ENCODE measurements around the gene ATL1. TPM values are rescaled to one million over a fixed set of nuclear protein-coding genes. Genes with fewer than 3 reads are reported as not detected.
A peak's percentile ranks its signal among the peaks of the same experiment; 100 is the strongest.

Gene ATL1
- total RNA-seq, 4 donors from 2014 or later = 13.5 to 34.7 (median 23.3) TPM

GRCh38 chr14:50524731-50525515 lies 35.0 kb upstream of the ATL1 start:
- WGBS, 2 donors = 82 to 83% methylated on average over 6 of the region's 6 CpGs
- Histone ChIP-seq H3K4me1 (peaks cover 0 to 95% (median 23%) of the 10 kb centered on the region in 4 donors), H3K4me3 (no peak overlapping the region)

DNA sequence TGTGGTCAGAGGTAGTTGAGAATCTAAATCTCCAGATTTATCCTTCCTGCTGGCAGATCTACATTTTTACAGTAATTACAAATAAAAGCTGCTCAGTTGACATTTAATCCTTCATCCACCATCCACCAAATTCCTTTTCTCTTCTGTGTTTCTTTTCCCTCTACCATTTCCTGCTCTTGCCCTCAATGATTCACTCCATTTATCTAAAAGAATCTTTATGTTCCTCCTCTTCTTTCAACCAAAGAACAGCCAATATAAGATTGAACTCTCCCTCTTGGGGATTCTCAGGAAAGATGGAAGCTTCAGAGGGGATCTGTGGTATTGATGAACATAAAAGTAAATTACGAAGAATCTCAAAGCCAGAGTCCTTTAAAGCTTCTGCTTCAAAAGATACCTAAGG lies 31.9 kb upstream of the ATL1 start:
- 88 to 93% methylated on average over 1 of the region's 1 CpG for WGBS, 2 donors
- H3K9me3 ChIP-seq = no peaks in the 10 kb centered on the region
- no peak for TF ChIP-seq POLR2A (IDR thresholded peaks at IDR 0.05)
- no peak for DNase-seq (ENCODE audit: low spot score in 2 of 2)
- H3K27ac ChIP-seq = peak overlapping the region in 2 of 4 donors; percentile 94 to 97
- no peaks in the 10 kb centered on the region for H3K36me3 ChIP-seq
- peaks cover 0 to 86% (median 22%) of the 10 kb centered on the region in 4 donors for H3K4me1 ChIP-seq
- no peak overlapping the region for H3K4me3 ChIP-seq
- no peaks in the 10 kb centered on the region for H3K27me3 ChIP-seq

More at GRCh38 chr14:50524731-50525515, 35.0 kb upstream of the ATL1 start:
- H3K27me3 ChIP-seq = no peaks in the 10 kb centered on the region
- H3K27ac ChIP-seq = peak overlapping the region in 2 of 4 donors; percentile 23 to 29
- DNase-seq (ENCODE audit: low spot score in 2 of 2) = no peak
- H3K36me3 ChIP-seq = no peaks in the 10 kb centered on the region
- no peaks in the 10 kb centered on the region for H3K9me3 ChIP-seq
- TF ChIP-seq POLR2A (IDR thresholded peaks at IDR 0.05) (no peak), CTCF (IDR thresholded peaks at IDR 0.05) (no peak), EP300 (IDR thresholded peaks at IDR 0.05) (no peak)

GRCh38 chr14:50529288-50530179 lies 30.4 kb upstream of the ATL1 start:
- H3K9me3 ChIP-seq = no peaks in the 10 kb centered on the region
- peak overlapping the region in 1 of 4 donors; percentile 88 for H3K4me3 ChIP-seq
- no peak for DNase-seq (ENCODE audit: low spot score in 2 of 2)
- peak overlapping the region in 2 of 4 donors; percentile 94 to 97 for H3K27ac ChIP-seq
- H3K27me3 ChIP-seq = no peaks in the 10 kb centered on the region
- peaks cover 0 to 76% (median 20%) of the 10 kb centered on the region in 4 donors for H3K4me1 ChIP-seq
- no peaks in the 10 kb centered on the region for H3K36me3 ChIP-seq
- no peak for TF ChIP-seq POLR2A (IDR thresholded peaks at IDR 0.05)
- no peak for TF ChIP-seq CTCF (IDR thresholded peaks at IDR 0.05)
- no peak for TF ChIP-seq EP300 (IDR thresholded peaks at IDR 0.05)
- WGBS, 2 donors = 49 to 50% methylated on average over 6 of the region's 6 CpGs

DNA sequence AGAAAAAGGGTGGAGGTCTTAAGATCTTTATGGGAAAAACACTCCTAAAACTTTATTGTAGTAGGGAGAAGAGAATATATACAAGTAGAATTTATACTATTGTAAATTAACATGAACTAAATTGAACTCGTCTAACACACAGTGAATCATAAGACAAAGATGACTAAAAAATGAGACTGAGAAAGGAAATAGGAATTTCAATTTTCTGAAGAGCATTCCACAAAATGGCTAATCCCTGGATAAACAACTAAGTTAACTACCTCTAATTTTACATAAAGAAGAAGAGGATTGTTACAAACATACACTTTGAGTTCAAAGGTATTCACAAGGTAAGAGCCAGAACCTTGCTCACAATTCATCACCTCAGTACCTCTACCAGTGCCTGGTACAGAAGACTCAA lies 29.6 kb upstream of the ATL1 start:
- Histone ChIP-seq H3K27me3 (no peaks in the 10 kb centered on the region), H3K36me3 (no peaks in the 10 kb centered on the region), H3K4me1 (peaks cover 0 to 67% (median 19%) of the 10 kb centered on the region in 4 donors), H3K9me3 (no peaks in the 10 kb centered on the region), H3K4me3 (peak overlapping the region in 3 of 4 donors; percentile 67 to 95 (median 88)), H3K27ac (peak overlapping the region in 2 of 4 donors; percentile 94 to 97)
- no peak for DNase-seq (ENCODE audit: low spot score in 2 of 2)
- TF ChIP-seq POLR2A (IDR thresholded peaks at IDR 0.05) (no peak), EP300 (IDR thresholded peaks at IDR 0.05) (no peak), CTCF (IDR thresholded peaks at IDR 0.05) (no peak)
- WGBS, 2 donors = 14 to 21% methylated on average over 1 of the region's 1 CpG

GRCh38 chr14:50530794-50531365 lies 29.1 kb upstream of the ATL1 start:
- Histone ChIP-seq H3K4me1 (peaks cover 0 to 62% (median 19%) of the 10 kb centered on the region in 4 donors), H3K27ac (peak overlapping the region in 3 of 4 donors; percentile 94 to 98 (median 97)), H3K9me3 (no peaks in the 10 kb centered on the region), H3K4me3 (peak overlapping the region; percentile 67 to 95 (median 86)), H3K27me3 (no peaks in the 10 kb centered on the region), H3K36me3 (no peaks in the 10 kb centered on the region)
- TF ChIP-seq CTCF (IDR thresholded peaks at IDR 0.05) (no peak), POLR2A (IDR thresholded peaks at IDR 0.05) (no peak), EP300 (IDR thresholded peaks at IDR 0.05) (no peak)
- WGBS, 2 donors = 19 to 22% methylated on average over 8 of the region's 8 CpGs
- no peak for DNase-seq (ENCODE audit: low spot score in 2 of 2)
